ENCODE results near the gene DNMT3B. TPM values are rescaled to one million over a fixed set of nuclear protein-coding genes. Genes with fewer than 3 reads are reported as not detected.

Gene DNMT3B
- total RNA-seq, 1 donor from 2014 or later, result 4.7 TPM

DNA sequence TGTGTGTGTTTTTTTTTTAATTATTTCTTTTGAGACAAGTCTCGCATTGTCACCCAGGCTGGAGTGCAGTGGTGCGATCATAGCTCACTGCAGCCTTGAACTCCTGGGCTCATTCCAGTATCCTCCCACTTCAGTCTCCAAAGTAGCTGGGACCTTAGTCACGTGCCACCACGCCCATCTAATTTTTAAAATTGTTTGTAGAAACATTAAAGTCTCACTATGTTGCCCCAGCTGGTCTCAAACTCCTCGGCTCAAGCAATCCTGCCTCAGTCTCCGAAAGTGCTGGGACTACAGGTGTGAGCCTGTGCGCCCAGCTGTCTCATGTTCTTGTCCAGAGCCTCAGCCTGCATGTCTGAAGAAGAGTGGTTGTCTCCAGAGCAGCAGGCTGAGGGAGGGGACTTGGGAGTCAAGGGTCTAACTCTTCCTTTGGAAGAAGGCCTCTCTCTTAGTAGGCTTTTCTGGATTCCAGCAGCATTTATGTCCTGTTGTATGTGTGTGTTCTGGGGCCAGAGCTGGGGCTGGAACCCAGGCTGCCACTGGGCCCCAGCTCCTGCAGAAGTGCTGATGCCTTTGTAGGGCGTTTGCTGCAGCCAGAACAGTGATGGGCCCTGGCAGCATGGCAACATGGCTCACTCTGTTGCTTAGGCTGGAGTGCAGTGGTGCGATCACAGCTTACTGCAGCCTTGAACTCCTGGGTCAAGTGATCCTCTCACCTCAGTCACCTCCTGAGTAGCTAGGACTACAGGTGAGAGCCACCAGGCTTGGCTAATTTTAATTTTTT, 5.4 kb downstream of the DNMT3B start:
- DNase-seq (ENCODE audit: low spot score), result peak; percentile 28
- H3K4me3 Mint-ChIP-seq (ENCODE audit: unreplicated experiment), result no peak overlapping the region
- no peak overlapping the region for H3K27ac Mint-ChIP-seq (ENCODE audit: unreplicated experiment)
- peaks cover 22% of the 10 kb centered on the region for H3K4me1 Mint-ChIP-seq (ENCODE audit: low read depth)
- H3K27me3 Mint-ChIP-seq (ENCODE audit: low read depth), result no peaks in the 10 kb centered on the region
- H3K36me3 Mint-ChIP-seq (ENCODE audit: low read depth), result no peaks in the 10 kb centered on the region
- TF ChIP-seq, protein P1, sequence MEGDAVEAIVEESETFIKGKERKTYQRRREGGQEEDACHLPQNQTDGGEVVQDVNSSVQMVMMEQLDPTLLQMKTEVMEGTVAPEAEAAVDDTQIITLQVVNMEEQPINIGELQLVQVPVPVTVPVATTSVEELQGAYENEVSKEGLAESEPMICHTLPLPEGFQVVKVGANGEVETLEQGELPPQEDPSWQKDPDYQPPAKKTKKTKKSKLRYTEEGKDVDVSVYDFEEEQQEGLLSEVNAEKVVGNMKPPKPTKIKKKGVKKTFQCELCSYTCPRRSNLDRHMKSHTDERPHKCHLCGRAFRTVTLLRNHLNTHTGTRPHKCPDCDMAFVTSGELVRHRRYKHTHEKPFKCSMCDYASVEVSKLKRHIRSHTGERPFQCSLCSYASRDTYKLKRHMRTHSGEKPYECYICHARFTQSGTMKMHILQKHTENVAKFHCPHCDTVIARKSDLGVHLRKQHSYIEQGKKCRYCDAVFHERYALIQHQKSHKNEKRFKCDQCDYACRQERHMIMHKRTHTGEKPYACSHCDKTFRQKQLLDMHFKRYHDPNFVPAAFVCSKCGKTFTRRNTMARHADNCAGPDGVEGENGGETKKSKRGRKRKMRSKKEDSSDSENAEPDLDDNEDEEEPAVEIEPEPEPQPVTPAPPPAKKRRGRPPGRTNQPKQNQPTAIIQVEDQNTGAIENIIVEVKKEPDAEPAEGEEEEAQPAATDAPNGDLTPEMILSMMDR (IDR thresholded peaks at IDR 0.05), result no peak
- no peaks in the 10 kb centered on the region for H3K9me3 Mint-ChIP-seq (ENCODE audit: low read depth)

DNA sequence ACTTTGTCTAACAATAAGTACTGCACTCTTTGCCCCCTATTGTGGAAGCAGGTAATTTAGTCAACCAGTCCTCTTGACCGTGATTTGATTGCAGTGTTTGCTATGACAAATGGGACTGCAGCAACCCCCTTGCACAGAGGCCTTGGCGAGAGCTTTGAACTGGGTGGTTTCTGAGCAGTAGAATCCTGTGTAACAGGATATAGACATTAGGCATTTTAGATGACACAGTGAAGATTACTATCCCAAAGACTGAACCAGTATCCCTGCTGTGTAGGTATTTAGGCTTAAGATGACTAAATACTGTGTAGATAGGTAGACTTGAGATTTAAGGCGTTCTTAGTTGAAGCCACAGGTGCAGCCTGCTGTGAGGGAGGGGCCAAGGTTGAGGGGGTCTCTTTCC, 9.9 kb downstream of the DNMT3B start:
- Mint-ChIP-seq H3K9me3 (ENCODE audit: low read depth) (no peaks in the 10 kb centered on the region), H3K4me1 (ENCODE audit: low read depth) (peaks cover 32% of the 10 kb centered on the region), H3K27me3 (ENCODE audit: low read depth) (no peaks in the 10 kb centered on the region), H3K27ac (ENCODE audit: unreplicated experiment) (no peak overlapping the region), H3K4me3 (ENCODE audit: unreplicated experiment) (no peak overlapping the region), H3K36me3 (ENCODE audit: low read depth) (no peaks in the 10 kb centered on the region)
- TF ChIP-seq, protein P1 (IDR thresholded peaks at IDR 0.05), result no peak
- peak; percentile 4 for DNase-seq (ENCODE audit: low spot score)

DNA sequence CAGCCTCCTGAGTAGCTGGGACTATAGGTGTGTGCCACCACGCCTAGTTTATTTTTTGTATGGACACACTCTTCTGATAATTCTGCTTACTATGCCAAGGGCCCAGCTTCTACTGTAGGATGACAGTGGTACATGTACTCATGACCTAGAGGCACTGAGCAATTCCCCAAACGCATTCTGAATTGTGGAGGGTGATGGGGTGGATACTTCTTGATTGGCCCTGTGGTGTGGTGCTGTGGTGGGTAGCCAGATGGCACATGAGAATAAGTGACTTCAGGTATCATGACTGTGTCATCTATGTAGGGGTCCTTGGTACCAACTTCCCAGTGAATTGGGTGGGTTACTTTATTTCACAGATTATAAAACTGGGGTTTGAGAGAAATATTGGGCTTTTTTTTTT, 11.0 kb downstream of the DNMT3B start:
- TF ChIP-seq, protein P1 (IDR thresholded peaks at IDR 0.05), result no peak
- H3K4me3 Mint-ChIP-seq (ENCODE audit: unreplicated experiment), result no peak overlapping the region
- H3K27me3 Mint-ChIP-seq (ENCODE audit: low read depth), result no peaks in the 10 kb centered on the region
- H3K9me3 Mint-ChIP-seq (ENCODE audit: low read depth), result no peaks in the 10 kb centered on the region
- no peak overlapping the region for H3K27ac Mint-ChIP-seq (ENCODE audit: unreplicated experiment)
- H3K36me3 Mint-ChIP-seq (ENCODE audit: low read depth), result no peaks in the 10 kb centered on the region
- H3K4me1 Mint-ChIP-seq (ENCODE audit: low read depth), result peaks cover 37% of the 10 kb centered on the region
- peak; percentile 1 for DNase-seq (ENCODE audit: low spot score)

DNA sequence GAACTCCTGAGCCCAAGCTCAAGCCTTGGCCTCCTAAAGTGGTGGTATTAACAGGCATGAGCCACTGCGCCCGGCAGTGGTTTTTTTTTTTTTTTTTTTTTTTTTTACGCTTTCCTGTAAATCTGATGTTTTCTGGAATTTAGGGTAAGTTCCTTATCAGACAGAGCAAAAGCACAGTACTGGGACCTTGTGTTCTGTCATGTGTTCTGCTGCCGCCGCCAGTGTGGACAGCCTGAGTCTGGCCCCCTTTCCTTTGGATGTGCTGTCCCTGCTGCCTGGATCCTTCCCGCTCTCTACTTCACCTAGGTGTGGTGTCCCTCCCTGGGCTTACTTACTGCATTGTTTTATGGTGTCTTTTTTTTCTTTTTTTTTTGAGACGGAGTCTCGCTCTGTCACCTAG, 11.7 kb downstream of the DNMT3B start:
- Mint-ChIP-seq H3K9me3 (ENCODE audit: low read depth) (no peaks in the 10 kb centered on the region), H3K27ac (ENCODE audit: unreplicated experiment) (no peak overlapping the region), H3K27me3 (ENCODE audit: low read depth) (no peaks in the 10 kb centered on the region), H3K36me3 (ENCODE audit: low read depth) (no peaks in the 10 kb centered on the region), H3K4me3 (ENCODE audit: unreplicated experiment) (no peak overlapping the region), H3K4me1 (ENCODE audit: low read depth) (peaks cover 37% of the 10 kb centered on the region)
- DNase-seq (ENCODE audit: low spot score), result peak; percentile 38
- TF ChIP-seq, protein P1 (IDR thresholded peaks at IDR 0.05), result no peak

DNA sequence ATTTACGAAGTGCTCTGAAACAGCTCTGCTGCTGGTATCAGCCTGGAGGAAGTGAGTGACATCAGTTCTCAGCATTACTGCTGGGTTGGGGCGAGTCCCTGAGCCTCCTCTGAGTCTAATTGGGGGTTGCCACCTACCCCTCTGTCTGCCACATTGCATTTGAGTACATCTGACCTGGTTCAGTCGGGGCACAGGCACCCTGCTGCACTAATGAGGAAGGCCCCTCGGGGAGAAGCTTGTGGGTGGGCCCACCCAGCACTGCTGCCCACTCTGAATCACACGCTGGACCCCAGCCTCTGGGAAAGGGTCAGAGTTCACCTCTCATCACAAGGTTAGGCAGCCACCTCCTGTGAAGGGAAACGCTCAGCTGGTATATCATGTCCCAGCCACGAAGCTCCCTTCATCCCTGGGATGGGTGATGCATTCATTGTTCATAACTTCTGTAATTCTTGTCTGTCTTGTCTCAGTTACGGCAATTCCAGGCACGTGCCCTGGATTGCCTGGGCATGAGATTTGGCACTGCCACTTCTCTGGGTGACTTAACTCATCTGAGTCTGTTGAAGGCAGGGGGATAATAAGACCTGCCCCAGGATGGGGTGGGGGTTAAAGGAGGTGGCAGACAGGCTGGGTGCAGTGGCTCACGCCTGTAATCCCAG, 13.3 kb downstream of the DNMT3B start:
- H3K27me3 Mint-ChIP-seq (ENCODE audit: low read depth), result no peaks in the 10 kb centered on the region
- no peaks in the 10 kb centered on the region for H3K36me3 Mint-ChIP-seq (ENCODE audit: low read depth)
- TF ChIP-seq, protein P1 (IDR thresholded peaks at IDR 0.05), result no peak
- H3K4me1 Mint-ChIP-seq (ENCODE audit: low read depth), result peaks cover 32% of the 10 kb centered on the region
- no peaks in the 10 kb centered on the region for H3K9me3 Mint-ChIP-seq (ENCODE audit: low read depth)
- peak overlapping the region; percentile 69 for H3K27ac Mint-ChIP-seq (ENCODE audit: unreplicated experiment)
- H3K4me3 Mint-ChIP-seq (ENCODE audit: unreplicated experiment), result no peak overlapping the region
- peak; percentile 53 for DNase-seq (ENCODE audit: low spot score)

All from chondrocyte (in vitro differentiated cells).